Measurements from ENCODE around the gene PCGF3. TPM values are rescaled to one million over a fixed set of nuclear protein-coding genes. Genes with fewer than 3 reads are reported as not detected.
"Not testable (repeated sequence)": the region's sequence is repeated elsewhere in the genome, so short reads cannot be mapped to it uniquely, and the experiment has no call there.

Gene PCGF3
- total RNA-seq, 4 donors from 2014 or later, result 56.5 to 256 (median 97.2) TPM

- Histone ChIP-seq H3K27ac (no peak overlapping the region), H3K9me3 (no peaks in the 10 kb centered on the region), H3K4me1 (peaks cover 10 to 25% (median 21%) of the 10 kb centered on the region in 4 donors), H3K27me3 (no peaks in the 10 kb centered on the region), H3K36me3 (no peaks in the 10 kb centered on the region), H3K4me3 (no peak overlapping the region)
- DNase-seq, result no peak
- WGBS, 2 donors (ENCODE audit: low coverage in 1 of 2), result 85% methylated on average over 9 of the region's 10 CpGs; no CpG with 5 or more reads in 1 of the 2 donors
- no peak for TF ChIP-seq CTCF (IDR thresholded peaks at IDR 0.05)
- TF ChIP-seq EP300 (IDR thresholded peaks at IDR 0.05; ENCODE audit: low read depth), result no peak
- no peak for TF ChIP-seq POLR2AphosphoS5 (IDR thresholded peaks at IDR 0.05)
- TF ChIP-seq POLR2A (IDR thresholded peaks at IDR 0.05), result no peak
- intact Hi-C loops (cut with DNase I; ENCODE audit: low total_unique reads), result no loop called here
- in situ Hi-C loops (cut with MboI; ENCODE audit: low pct_ligation_motif_present in 1 of 4, low pct_unique_long_range_greater_than_20kb in 1 of 4, low sequenced_read_pairs in 3 of 4), result no loop called here
Measured at GRCh38 chr4:703336-704197, 2.1 kb upstream of the PCGF3 start.

GRCh38 chr4:704198-704891, 1.3 kb upstream of the PCGF3 start:
- no peak overlapping the region for H3K4me3 ChIP-seq
- DNase-seq, result no peak
- no peak overlapping the region for H3K27ac ChIP-seq
- intact Hi-C loops (cut with DNase I; ENCODE audit: low total_unique reads) (no loop called here), in situ Hi-C loops (cut with MboI; ENCODE audit: low pct_ligation_motif_present in 1 of 4, low pct_unique_long_range_greater_than_20kb in 1 of 4, low sequenced_read_pairs in 3 of 4) (no loop called here)
- no peaks in the 10 kb centered on the region for H3K36me3 ChIP-seq
- WGBS, 2 donors (ENCODE audit: low coverage in 1 of 2), result 90 to 93% methylated on average over 3 to 46 of the region's 46 CpGs
- peaks cover 10 to 29% (median 23%) of the 10 kb centered on the region in 4 donors for H3K4me1 ChIP-seq
- no peaks in the 10 kb centered on the region for H3K9me3 ChIP-seq
- H3K27me3 ChIP-seq, result no peaks in the 10 kb centered on the region
- TF ChIP-seq POLR2AphosphoS5 (IDR thresholded peaks at IDR 0.05) (no peak), CTCF (IDR thresholded peaks at IDR 0.05) (no peak), POLR2A (IDR thresholded peaks at IDR 0.05) (no peak), EP300 (IDR thresholded peaks at IDR 0.05; ENCODE audit: low read depth) (no peak)

GRCh38 chr4:704971-705277, 708 bp upstream of the PCGF3 start:
- Histone ChIP-seq H3K36me3 (no peaks in the 10 kb centered on the region), H3K4me3 (peak overlapping the region; percentile 46 to 98 (median 96)), H3K27me3 (no peaks in the 10 kb centered on the region), H3K27ac (peak overlapping the region; percentile 77 to 94 (median 88)), H3K4me1 (peaks cover 10 to 27% (median 23%) of the 10 kb centered on the region in 4 donors), H3K9me3 (no peaks in the 10 kb centered on the region)
- in situ Hi-C loops (cut with MboI; ENCODE audit: low pct_ligation_motif_present in 1 of 4, low pct_unique_long_range_greater_than_20kb in 1 of 4, low sequenced_read_pairs in 3 of 4), result no loop called here
- no peak for DNase-seq
- WGBS, 2 donors (ENCODE audit: low coverage in 1 of 2), result 92 to 100% methylated on average over 1 of the region's 1 CpG
- no peak for TF ChIP-seq EP300 (IDR thresholded peaks at IDR 0.05; ENCODE audit: low read depth)
- TF ChIP-seq CTCF (IDR thresholded peaks at IDR 0.05), result no peak
- no peak for TF ChIP-seq POLR2A (IDR thresholded peaks at IDR 0.05)
- no peak for TF ChIP-seq POLR2AphosphoS5 (IDR thresholded peaks at IDR 0.05)
- intact Hi-C loops (cut with DNase I; ENCODE audit: low total_unique reads), result no loop called here

- in situ Hi-C loops (cut with MboI; ENCODE audit: low pct_ligation_motif_present in 1 of 4, low pct_unique_long_range_greater_than_20kb in 1 of 4, low sequenced_read_pairs in 3 of 4); H3K36me3 ChIP-seq; H3K27me3 ChIP-seq; H3K9me3 ChIP-seq; intact Hi-C loops (cut with DNase I; ENCODE audit: low total_unique reads); DNase-seq: not testable (repeated sequence)
- 2% methylated on average over 14 of the region's 21 CpGs; no CpG with 5 or more reads in 1 of the 2 donors for WGBS, 2 donors (ENCODE audit: low coverage in 1 of 2)
- Histone ChIP-seq H3K4me1 (peaks cover 10 to 27% (median 23%) of the 10 kb centered on the region in 4 donors), H3K4me3 (peak overlapping the region; percentile 93 to 98 (median 96)), H3K27ac (peak overlapping the region; percentile 83 to 94 (median 88))
Measured at GRCh38 chr4:706083-706633, 526 bp downstream of the PCGF3 start.

Data from transverse colon (tissue), 4 donors.